NCI-H526 treated with DMSO at 0.1 percent for 48 hours (cell line): ENCODE data around the gene ASPA.
A peak's percentile ranks its signal among the peaks of the same experiment; 100 is the strongest.

Source experiments
- DNase-seq: peaks from one replicate; lab custom pipeline; 2025; lab: John Stamatoyannopoulos, UW

Gene ASPA

GRCh38 chr17:3534881-3535252, 59.1 kb downstream of the ASPA start:
- DNase-seq = no peak

- peak; percentile 10 for DNase-seq
Observed at GRCh38 chr17:3535253-3535995, 59.6 kb downstream of the ASPA start.

GRCh38 chr17:3536716-3537115, 60.9 kb downstream of the ASPA start:
- DNase-seq = no peak

GRCh38 chr17:3539881-3540540, 64.2 kb downstream of the ASPA start:
- no peak for DNase-seq

GRCh38 chr17:3542410-3543088, 66.8 kb downstream of the ASPA start:
- DNase-seq = no peak

- no peak for DNase-seq
Observed at GRCh38 chr17:3543453-3543852, 67.7 kb downstream of the ASPA start.

GRCh38 chr17:3544365-3544764, 68.6 kb downstream of the ASPA start:
- DNase-seq = no peak

GRCh38 chr17:3545151-3545550, 69.4 kb downstream of the ASPA start:
- no peak for DNase-seq

- no peak for DNase-seq
Observed at GRCh38 chr17:3546521-3546920, 70.7 kb downstream of the ASPA start.

- DNase-seq = no peak
Observed at GRCh38 chr17:3546997-3547396, 71.2 kb downstream of the ASPA start.

GRCh38 chr17:3547628-3548027, 71.8 kb downstream of the ASPA start:
- DNase-seq = no peak

GRCh38 chr17:3549610-3550162, 73.9 kb downstream of the ASPA start:
- DNase-seq = no peak

- DNase-seq = no peak
Observed at GRCh38 chr17:3551189-3551588, 75.4 kb downstream of the ASPA start.

GRCh38 chr17:3552916-3553315, 77.1 kb downstream of the ASPA start:
- DNase-seq = no peak
